ENCODE data around the gene IGFLR1. TPM values are rescaled to one million over a fixed set of nuclear protein-coding genes. Genes with fewer than 3 reads are reported as not detected.
A peak's percentile ranks its signal among the peaks of the same experiment; 100 is the strongest.

The IGFLR1 gene
- total RNA-seq, 1 donor from 2014 or later, result 2.4 TPM

GRCh38 chr19:35734889-35735288 is 7.4 kb downstream of the IGFLR1 start:
- H3K4me3 ChIP-seq (ENCODE audit: insufficient read depth, low read depth, low read length), result no peak overlapping the region
- no peaks in the 10 kb centered on the region for H3K27me3 Mint-ChIP-seq (ENCODE audit: low read depth, unreplicated experiment)
- H3K4me1 ChIP-seq (ENCODE audit: insufficient read depth, low read length), result no peaks in the 10 kb centered on the region
- peaks cover 22% of the 10 kb centered on the region for H3K36me3 Mint-ChIP-seq (ENCODE audit: low read depth, unreplicated experiment)
- H4K20me1 ChIP-seq (ENCODE audit: insufficient read depth, low read length), result peaks cover 40% of the 10 kb centered on the region
- no peak overlapping the region for H3K4me3 Mint-ChIP-seq (ENCODE audit: unreplicated experiment)
- no peak overlapping the region for H3K27ac Mint-ChIP-seq (ENCODE audit: unreplicated experiment)
- DNase-seq (ENCODE audit: low read depth), result no peak
- no peak overlapping the region for H3K9ac ChIP-seq (ENCODE audit: low read length)
- no peak for FAIRE-seq
- H2AFZ ChIP-seq (ENCODE audit: low read depth, low read length), result no peak overlapping the region
- H3K4me2 ChIP-seq (ENCODE audit: low read length), result no peak overlapping the region
- no peak overlapping the region for H3K27ac ChIP-seq (ENCODE audit: low read depth, low read length)
- no peaks in the 10 kb centered on the region for H3K9me3 Mint-ChIP-seq (ENCODE audit: unreplicated experiment)
- H3K36me3 ChIP-seq (ENCODE audit: insufficient read depth, low read length), result peaks cover 15% of the 10 kb centered on the region
- no peaks in the 10 kb centered on the region for H3K27me3 ChIP-seq (ENCODE audit: insufficient read depth, low read length)
- H3K9me3 ChIP-seq (ENCODE audit: insufficient read depth, low read depth, low read length), result no peaks in the 10 kb centered on the region
- TF ChIP-seq EZH2 (IDR thresholded peaks at IDR 0.05; ENCODE audit: insufficient read depth, low read length), result no peak
- TF ChIP-seq, protein P1, sequence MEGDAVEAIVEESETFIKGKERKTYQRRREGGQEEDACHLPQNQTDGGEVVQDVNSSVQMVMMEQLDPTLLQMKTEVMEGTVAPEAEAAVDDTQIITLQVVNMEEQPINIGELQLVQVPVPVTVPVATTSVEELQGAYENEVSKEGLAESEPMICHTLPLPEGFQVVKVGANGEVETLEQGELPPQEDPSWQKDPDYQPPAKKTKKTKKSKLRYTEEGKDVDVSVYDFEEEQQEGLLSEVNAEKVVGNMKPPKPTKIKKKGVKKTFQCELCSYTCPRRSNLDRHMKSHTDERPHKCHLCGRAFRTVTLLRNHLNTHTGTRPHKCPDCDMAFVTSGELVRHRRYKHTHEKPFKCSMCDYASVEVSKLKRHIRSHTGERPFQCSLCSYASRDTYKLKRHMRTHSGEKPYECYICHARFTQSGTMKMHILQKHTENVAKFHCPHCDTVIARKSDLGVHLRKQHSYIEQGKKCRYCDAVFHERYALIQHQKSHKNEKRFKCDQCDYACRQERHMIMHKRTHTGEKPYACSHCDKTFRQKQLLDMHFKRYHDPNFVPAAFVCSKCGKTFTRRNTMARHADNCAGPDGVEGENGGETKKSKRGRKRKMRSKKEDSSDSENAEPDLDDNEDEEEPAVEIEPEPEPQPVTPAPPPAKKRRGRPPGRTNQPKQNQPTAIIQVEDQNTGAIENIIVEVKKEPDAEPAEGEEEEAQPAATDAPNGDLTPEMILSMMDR (IDR thresholded peaks at IDR 0.05; ENCODE audit: insufficient read depth, low read depth, low read length), result no peak
- no peaks in the 10 kb centered on the region for H3K4me1 Mint-ChIP-seq (ENCODE audit: low read depth, unreplicated experiment)
- H3K79me2 ChIP-seq (ENCODE audit: insufficient read depth, low read length), result no peaks in the 10 kb centered on the region

DNA sequence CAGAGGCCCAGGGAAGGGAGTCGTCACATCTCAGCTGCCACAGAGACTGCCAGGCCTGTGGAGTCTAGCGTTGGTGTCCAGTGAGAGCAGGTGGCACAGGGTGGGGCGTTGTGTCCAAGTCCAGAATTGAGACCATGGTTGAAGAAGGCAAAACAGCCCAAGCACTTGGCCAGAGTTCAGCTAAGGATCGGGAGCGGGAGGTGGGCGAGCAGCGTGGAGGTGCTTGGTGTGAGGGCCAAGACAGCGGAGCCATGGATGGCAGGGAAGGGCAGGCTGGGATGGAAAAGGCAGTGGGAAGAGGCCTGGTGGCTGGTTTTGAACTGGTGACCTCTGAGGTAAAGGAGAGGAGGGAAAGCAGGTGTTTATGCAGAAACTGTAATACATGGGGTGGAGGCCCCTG is 8.0 kb downstream of the IGFLR1 start:
- Mint-ChIP-seq H3K36me3 (ENCODE audit: low read depth, unreplicated experiment) (peaks cover 25% of the 10 kb centered on the region), H3K27ac (ENCODE audit: unreplicated experiment) (peak overlapping the region; percentile 16), H3K4me3 (ENCODE audit: unreplicated experiment) (no peak overlapping the region), H3K9me3 (ENCODE audit: unreplicated experiment) (no peaks in the 10 kb centered on the region), H3K4me1 (ENCODE audit: low read depth, unreplicated experiment) (no peaks in the 10 kb centered on the region), H3K27me3 (ENCODE audit: low read depth, unreplicated experiment) (no peaks in the 10 kb centered on the region)
- H3K36me3 ChIP-seq (ENCODE audit: insufficient read depth, low read length), result peaks cover 18% of the 10 kb centered on the region
- no peak for TF ChIP-seq EZH2 (IDR thresholded peaks at IDR 0.05; ENCODE audit: insufficient read depth, low read length)
- TF ChIP-seq, protein P1 (IDR thresholded peaks at IDR 0.05; ENCODE audit: insufficient read depth, low read depth, low read length), result no peak
- H3K9ac ChIP-seq (ENCODE audit: low read length), result no peak overlapping the region
- no peaks in the 10 kb centered on the region for H3K27me3 ChIP-seq (ENCODE audit: insufficient read depth, low read length)
- FAIRE-seq (no peak), DNase-seq (ENCODE audit: low read depth) (no peak)
- peaks cover 40% of the 10 kb centered on the region for H4K20me1 ChIP-seq (ENCODE audit: insufficient read depth, low read length)
- H3K4me3 ChIP-seq (ENCODE audit: insufficient read depth, low read depth, low read length), result no peak overlapping the region
- no peaks in the 10 kb centered on the region for H3K79me2 ChIP-seq (ENCODE audit: insufficient read depth, low read length)
- no peak overlapping the region for H3K4me2 ChIP-seq (ENCODE audit: low read length)
- no peaks in the 10 kb centered on the region for H3K9me3 ChIP-seq (ENCODE audit: insufficient read depth, low read depth, low read length)
- H3K4me1 ChIP-seq (ENCODE audit: insufficient read depth, low read length), result no peaks in the 10 kb centered on the region
- H3K27ac ChIP-seq (ENCODE audit: low read depth, low read length), result no peak overlapping the region
- no peak overlapping the region for H2AFZ ChIP-seq (ENCODE audit: low read depth, low read length)

- Histone ChIP-seq H2AFZ (ENCODE audit: low read depth, low read length) (no peak overlapping the region), H3K9me3 (ENCODE audit: insufficient read depth, low read depth, low read length) (no peaks in the 10 kb centered on the region), H3K79me2 (ENCODE audit: insufficient read depth, low read length) (no peaks in the 10 kb centered on the region), H4K20me1 (ENCODE audit: insufficient read depth, low read length) (peaks cover 45% of the 10 kb centered on the region), H3K9ac (ENCODE audit: low read length) (no peak overlapping the region), H3K27ac (ENCODE audit: low read depth, low read length) (no peak overlapping the region), H3K4me1 (ENCODE audit: insufficient read depth, low read length) (no peaks in the 10 kb centered on the region), H3K36me3 (ENCODE audit: insufficient read depth, low read length) (peaks cover 23% of the 10 kb centered on the region), H3K4me3 (ENCODE audit: insufficient read depth, low read depth, low read length) (no peak overlapping the region), H3K27me3 (ENCODE audit: insufficient read depth, low read length) (no peaks in the 10 kb centered on the region), H3K4me2 (ENCODE audit: low read length) (no peak overlapping the region)
- H3K4me3 Mint-ChIP-seq (ENCODE audit: unreplicated experiment), result no peak overlapping the region
- no peaks in the 10 kb centered on the region for H3K27me3 Mint-ChIP-seq (ENCODE audit: low read depth, unreplicated experiment)
- no peak overlapping the region for H3K27ac Mint-ChIP-seq (ENCODE audit: unreplicated experiment)
- no peaks in the 10 kb centered on the region for H3K4me1 Mint-ChIP-seq (ENCODE audit: low read depth, unreplicated experiment)
- TF ChIP-seq, protein P1 (IDR thresholded peaks at IDR 0.05; ENCODE audit: insufficient read depth, low read depth, low read length), result no peak
- no peak for TF ChIP-seq EZH2 (IDR thresholded peaks at IDR 0.05; ENCODE audit: insufficient read depth, low read length)
- H3K36me3 Mint-ChIP-seq (ENCODE audit: low read depth, unreplicated experiment), result peaks cover 26% of the 10 kb centered on the region
- H3K9me3 Mint-ChIP-seq (ENCODE audit: unreplicated experiment), result no peaks in the 10 kb centered on the region
- no peak for DNase-seq (ENCODE audit: low read depth)
- no peak for FAIRE-seq
Measured at GRCh38 chr19:35733180-35734125, 8.8 kb downstream of the IGFLR1 start.

Data from astrocyte (in vitro differentiated cells and primary cell).